Measurements from ENCODE around the gene EVPL.
"Not testable (repeated sequence)": the region's sequence is repeated elsewhere in the genome, so short reads cannot be mapped to it uniquely, and the experiment has no call there.

EVPL gene

DNA sequence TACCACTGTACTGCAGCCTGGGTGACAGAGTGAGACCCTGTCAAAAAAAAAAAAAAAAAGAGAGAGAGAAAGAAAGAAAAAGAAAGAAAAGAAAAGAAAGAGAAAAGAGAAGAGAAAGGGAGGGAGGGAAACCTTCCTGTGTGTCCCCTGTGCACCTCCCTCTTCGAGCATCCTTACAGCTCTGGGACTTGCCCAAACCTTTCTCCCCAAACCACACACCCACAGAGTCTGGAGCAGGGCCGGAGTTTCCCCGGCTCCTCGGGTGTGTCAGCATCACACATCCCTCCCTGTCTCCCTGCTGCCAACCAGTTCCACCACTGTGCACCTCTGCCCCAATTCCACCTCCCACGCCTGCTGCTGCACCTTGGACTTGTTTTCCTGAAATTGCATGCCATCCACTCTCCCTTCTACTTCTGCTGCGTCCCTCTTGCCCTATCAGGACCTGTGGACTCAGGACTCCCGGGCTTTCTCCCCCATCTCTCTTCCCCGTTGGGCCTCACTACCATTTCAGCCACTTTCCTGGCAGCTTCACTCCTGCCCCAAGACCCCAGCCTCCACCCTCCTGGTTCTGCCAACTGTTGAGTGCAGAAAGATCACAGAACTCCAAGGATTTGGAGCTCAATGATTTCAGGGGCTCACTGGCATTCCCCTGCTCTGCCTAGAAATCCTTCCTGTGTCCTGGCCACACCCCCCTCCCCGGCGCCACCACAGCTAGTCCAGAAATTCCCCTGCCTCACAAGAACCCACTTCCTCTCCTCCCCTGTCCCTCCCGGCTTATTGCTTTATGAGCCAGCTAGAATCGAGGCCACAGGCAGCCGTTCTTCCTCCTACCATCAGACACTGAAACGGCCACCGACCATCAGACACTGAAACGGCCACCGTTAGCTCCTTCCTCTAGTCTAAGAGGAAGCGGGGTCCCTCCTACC lies 30.2 kb downstream of the EVPL start:
- peak; percentile 29 for DNase-seq

DNA sequence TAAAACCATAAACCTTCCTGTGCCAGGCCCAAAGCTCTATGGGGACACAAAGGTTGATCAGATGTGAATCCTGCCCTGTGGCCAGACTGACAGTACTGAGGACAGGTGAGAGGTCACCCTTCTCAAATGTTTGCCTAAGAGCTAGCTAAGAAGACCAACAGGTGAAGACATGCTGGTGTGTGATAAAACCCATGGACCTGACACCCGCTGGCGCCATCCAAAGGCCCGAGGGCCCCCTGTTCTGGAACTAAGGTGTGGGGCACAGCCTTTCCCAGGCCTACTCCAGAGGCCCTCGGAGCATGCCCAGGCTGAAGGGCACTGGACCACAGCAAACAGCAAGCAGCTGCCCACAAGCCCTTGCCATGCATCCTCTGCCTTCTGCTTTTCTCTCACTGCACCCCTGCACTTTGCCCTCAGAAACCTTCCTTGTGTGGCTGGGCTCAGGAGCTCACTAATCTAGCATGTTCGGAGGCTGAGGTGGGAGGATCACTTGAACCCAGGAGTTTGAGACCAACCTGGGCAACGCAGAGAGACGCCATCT lies 31.7 kb downstream of the EVPL start:
- no peak for DNase-seq

DNA sequence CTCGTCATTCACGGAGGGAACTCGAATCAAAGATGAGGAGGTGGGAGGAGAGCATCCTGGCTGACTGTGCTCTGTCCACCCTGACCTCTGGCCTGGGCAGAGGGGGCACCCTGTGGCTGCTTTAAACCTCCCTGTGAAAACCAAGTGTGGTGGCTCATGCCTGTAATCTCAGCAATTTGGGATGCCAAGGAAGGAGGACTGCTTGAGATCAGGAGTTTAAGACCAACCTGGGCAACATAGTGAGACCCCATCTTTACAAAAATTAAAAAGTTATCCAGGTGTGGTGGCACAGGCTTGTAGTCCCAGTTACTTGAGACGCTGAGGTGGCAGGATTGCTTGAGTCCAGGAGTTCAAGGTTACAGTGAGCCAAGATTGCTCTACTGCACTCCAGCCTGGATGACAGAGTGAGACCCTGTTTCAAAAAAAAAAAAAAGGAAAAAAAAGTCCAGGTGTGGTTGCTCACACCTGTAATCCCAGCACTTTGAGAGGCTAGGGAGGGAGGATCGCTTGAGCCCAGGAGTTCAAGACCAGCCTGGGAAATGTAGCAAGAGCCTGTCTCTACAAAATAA lies 32.2 kb downstream of the EVPL start:
- no peak for DNase-seq

DNA sequence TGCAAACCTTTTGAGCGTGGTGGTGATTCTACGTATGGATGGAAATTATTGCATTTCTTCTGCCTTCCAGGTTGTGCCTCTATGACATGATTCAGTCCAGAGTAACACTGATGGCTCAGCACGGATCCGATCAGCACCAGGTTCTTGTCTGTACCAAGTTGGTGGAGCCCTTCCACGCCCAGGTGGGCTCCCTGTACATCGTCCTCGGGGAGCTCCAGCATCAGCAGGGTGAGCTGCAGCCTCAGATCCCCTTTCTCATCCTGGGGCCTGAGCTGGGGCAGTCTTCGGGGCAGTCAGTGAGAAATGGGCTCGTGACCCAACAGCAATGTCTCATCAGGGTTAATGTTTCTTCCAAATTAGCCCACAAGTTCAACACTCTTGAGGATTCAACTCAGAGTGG lies 35.7 kb downstream of the EVPL start:
- no peak for DNase-seq

DNA sequence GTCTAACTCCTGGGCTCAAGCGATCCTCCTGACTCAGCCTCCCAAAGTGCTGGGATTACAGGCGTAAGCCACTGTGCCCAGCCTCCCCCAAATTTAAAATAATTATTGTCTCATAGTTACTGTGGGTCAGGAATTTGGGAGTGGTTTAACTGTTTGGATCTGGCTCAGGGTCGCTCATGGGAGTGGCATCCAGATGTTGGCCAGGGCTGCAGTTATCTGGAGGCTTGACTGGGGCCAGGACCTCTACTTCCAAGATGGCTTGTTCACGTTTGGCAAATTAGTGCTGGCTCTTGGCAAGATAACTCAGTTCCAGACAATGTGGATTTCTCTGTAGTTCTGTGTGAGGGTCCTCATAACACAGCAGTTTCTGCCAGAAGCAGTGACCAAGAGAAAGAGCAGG lies 40.1 kb downstream of the EVPL start:
- no peak for DNase-seq

DNA sequence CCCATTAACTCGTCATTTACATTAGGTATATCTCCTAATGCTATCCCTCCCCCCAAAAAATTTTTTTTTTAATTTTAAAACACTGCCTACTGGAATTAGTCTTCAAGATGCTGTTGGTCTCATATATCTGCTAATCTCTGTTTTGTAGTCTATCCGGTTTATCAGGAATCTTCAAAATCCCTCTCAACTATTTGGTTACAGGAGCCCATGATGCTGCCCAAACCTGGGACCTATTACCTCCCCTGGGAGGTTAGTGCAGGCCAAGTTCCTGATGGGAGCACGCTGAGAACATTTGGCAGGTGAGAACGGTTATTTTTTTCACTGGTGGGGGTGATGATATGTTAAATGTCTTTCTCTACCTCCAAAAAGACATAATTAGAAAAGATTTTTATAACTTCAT lies 41.1 kb downstream of the EVPL start:
- DNase-seq = no peak

DNA sequence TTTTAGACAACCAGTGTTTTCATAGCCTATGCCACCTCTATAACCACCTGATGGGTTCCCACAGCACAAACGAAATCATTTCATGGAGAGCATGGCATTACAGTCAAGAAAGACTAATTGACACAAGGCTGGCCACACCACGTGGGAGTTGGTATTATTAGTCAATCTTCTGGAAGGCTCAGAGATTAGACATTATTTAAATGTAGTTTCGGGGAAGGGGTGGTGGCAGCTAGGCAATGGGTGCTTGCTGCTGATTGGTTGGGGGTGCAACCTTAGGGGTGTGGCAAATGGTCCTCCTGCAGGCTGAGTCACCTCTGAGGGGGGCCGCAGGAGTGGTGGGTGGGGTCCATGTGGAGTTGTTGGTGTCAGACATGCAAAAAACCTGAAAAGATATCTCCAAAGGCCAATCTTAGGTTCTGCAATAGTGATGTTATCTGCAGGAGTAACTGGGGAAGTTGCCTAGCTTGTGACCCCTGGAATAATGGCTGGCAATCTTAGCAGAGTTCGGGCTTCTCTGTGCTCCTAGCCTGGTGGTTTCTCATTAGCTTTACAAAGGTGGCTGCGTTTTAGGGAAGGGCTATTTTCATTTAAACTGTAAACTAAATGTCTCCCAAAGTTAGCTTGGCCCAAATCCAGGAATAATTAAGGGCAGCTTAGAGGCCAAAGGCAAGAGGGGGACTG lies 43.5 kb downstream of the EVPL start:
- no peak for DNase-seq

DNA sequence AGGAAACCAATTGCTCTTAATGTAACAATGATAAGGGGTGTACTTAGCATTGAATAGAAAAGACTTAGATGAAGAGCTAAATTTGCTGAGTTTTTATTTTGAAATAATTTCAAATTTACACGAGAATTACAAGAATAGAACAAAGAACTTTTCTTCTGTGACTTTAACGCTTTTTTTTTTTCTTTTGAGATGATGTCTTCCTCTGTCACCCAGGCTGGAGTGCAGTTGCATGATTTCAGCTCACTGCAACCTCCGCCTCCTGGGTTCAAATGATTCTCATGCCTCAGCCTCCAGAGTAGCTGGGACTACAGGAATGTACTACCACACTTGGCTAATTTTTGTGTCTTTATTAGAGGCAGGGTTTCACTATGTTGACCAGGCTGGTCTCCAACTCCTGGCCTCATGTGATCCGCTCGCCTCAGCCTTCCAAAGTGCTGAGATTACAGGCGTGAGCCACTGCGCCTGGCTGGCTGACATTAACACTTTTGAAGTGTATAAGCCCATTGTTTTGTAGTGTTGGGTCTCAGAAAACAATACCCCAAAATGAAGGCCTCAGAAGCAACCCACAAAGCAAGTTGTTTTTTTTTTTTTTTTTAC lies 46.0 kb downstream of the EVPL start:
- no peak for DNase-seq

DNA sequence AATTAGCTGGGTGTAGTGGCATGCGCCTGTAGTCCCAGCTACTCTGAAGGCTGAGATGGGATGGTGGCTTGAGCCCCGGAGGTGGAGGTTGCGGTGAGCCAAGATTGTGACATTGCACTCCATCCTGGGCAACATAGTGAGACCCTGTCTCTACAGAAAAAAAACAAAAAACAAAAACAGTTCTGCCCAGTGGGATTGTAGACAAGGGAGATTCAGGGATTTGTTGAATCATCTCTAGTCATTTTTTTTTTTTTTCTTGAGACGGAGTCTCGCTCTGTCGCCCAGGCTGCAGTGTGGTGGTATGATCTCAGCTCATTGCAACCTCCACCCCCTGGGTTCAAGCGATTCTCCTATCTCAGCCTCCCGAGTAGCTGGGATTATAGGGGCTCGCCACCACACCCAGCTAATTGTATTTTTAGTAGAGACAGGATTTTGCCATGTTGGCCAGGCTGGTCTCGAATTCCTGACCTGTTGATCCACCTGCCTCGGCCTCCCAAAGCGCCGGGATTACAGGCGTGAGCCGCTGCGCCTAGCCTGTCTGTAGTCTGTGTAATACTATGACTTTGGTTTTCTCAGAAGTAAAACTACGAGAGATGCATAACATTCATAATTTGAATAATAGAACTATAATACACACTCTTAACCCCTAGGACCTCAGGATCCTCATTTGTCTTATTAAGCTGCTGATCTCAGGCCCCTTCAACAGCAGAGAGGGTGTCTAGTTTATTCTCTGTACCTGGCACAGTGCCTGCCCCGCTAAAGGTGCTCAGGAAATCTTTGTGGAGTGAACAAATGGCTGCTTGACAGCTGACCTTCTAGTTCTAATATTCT lies 46.7 kb downstream of the EVPL start:
- no peak for DNase-seq

DNA sequence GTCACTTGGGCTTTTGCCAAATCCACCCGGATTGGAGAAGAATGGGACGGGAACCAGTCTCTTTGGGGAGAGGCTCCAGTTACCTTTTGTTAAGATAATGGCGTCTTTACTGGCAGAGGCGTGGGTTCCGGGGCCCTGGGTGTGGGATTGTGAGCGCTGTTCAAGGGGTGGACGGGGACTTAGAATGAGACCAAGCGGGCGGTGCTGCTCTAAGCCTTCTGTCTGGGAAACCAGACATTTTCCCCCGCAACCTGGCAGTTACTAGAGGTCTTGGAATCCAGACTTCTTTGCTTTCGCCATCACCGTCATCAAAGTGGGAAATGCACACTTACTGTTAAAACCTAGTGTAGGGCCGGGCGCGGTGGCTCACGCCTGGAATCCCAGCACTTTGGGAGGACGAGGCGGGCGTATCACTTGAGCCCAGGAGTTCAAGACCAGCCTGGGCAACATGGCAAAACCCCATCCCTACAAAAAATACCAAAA lies 47.4 kb downstream of the EVPL start:
- no peak for DNase-seq

DNA sequence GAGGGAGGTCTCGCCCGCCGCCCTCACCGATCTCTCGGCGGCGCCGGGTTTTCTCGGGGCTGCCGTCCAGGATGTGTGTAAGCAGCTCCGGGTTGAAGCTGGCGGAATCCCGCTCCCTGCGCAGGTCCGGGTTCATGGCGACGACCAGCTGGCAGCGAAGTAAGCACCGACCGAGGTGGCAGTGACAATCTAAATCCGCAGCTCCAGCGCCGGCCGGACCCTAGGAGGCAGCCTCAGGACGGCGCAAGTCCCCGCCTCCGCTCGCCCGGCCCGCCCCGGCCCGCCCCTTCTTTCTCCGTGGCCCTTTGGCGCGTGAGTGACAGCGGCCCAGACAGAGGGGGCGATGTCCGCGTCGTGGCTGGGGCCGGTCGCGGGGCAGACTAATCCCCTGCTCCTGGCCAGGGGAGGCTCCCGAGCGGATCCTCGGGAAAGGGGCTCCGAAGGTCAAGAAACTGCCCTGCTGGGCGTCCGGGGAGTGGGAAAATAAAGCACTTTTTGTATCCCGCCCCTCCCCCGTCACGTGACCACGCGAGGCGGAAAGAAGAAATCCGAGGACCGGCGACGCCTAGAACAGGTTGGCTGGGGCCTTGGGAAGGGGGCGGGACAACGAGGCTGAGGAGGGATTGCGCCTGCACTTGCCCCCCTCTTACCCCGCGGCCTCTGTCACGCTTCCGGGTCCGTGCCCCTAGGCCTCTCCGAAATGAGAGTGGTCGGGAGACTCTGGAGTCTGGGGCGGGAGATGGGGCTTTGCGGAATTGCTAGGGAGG lies 48.0 kb downstream of the EVPL start, which contains the start of the genes ACOX1 and TEN1:
ACOX1 (minus strand) TSS at position 229 of the 767 bp plus-strand sequence; CDS start at position 136, 93 bp downstream.
TEN1 (plus strand) TSS at position 303 of the 767 bp plus-strand sequence. CDS start 6,953 bp downstream, outside the sequence.
- peak; percentile 94 for DNase-seq

DNA sequence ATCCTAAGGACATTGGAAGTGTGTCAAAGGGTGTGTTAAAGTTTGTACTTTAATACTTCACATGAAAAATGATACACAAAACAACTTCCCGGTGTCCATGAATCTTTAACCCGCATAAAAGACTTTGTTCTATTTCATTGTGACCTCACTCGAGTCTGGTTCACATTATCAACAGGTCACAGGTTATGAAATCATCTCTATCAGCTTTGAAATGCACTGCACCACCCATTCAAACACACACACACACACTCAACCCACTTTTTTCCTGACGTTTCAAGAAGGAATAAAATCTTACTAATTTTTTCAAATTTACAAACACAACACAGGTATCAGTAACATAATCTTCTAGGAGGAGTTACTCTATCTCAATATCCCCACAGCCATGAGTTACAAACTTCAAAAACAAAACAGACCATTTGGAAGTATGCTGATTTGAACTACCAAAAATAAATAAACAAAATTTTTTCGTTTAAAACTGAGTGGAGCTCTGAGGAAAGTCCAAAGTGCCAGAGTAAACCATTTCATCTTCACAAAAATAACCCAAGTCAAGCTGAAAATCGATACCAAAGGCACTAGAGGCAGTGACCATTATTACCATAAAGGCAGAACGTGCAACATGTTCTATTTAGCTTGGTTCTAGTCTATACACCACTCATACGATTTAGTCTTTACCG lies 50.8 kb downstream of the EVPL start:
- DNase-seq = no peak

DNA sequence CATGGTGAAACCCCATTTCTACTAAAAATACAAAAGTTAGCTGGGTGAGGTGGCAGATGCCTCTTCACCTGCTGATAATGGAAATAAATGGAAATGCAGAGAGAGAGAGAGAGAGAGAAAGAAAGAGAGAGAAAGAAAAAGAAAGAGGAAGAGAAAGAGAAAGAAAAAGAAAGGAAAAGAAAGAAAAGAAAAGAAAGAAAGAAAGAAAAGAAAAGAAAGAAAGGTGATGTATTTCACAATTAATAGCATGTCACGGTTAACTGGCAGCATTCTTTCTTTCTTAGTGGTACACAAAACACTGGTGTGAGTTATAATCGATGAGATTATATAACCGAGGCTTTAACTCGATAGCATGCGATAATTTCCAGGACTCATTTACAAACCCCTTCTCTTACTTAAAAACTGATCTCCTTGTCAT lies 51.3 kb downstream of the EVPL start:
- no peak for DNase-seq

DNA sequence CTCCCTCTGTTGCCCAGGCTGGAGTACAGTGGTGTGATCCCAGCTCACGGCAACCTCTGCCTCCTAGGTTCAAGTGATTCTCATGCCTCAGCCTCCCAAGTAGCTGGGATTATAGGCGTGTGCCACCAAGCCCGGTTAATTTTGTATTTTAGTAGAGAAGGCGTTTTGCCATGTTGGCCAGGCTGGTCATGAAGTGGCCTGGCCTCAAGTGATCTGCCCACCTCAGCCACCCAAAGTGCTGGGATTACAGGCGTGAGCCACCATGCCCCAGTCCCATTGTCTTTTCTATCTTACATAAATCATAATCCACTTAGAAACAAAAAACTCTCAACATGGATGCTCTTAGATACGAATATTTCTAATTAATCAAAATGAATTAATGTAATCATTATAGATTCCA lies 51.9 kb downstream of the EVPL start:
- not testable (repeated sequence) for DNase-seq

DNA sequence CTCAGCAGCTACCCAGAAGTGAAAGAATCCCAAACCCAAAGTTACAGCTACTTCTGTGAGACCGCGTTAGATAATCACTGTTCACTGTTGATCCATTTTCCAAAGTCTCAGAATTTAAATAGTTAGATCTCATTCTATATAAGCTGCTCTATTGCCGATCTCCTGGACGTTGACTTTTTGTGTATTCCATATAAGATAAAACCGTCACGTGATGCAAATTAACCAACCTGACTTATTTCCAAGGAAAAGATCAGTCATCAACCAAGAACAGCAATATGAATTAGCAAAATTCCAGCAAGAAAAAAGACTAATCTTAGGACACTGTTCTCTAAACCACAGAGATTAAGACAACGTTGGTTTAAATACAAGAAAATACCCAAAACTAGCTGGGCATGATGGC lies 56.5 kb downstream of the EVPL start:
- DNase-seq = no peak

DNA sequence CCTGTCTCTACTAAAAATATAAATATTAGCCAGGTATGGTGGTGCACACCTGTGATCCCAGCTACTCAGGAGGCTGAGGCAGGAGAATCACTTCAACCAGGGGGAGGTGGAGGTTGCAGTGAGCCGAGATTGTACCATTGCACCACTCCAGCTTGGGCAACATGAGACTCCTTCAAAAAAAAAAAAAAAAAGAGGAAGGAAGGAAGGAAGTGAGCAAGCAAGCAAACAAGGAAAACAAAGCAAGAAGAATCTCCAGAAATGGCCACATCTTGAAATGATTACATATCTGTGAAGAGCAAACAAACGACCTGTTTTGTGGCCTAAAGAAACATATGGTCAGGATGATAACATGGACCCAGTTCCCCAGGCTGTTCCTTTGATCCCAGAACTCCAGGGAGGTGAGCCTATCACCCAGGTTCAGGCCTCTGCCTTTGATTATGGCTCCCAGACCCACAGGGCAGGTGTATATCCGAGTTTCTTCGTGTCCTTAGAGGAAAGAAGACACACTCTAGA lies 57.0 kb downstream of the EVPL start:
- no peak for DNase-seq

DNA sequence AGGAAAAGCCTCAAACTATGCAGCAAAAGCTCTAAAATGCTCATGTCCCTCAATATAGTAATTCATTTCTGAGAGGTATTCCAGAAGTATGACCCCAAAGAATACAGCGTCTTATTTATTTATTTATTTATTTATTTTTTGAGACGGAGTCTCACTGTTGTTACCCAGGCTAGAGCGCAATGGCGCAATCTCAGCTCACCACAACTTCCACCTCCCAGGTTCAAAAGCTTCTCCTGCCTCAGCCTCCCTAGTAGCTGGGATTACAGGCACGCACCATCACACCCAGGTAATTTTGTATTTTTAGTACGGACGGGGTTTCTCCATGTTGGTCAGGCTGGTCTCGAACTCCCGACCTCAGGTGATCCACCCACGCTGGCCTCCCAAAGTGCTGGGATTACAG lies 58.1 kb downstream of the EVPL start:
- not testable (repeated sequence) for DNase-seq

DNA sequence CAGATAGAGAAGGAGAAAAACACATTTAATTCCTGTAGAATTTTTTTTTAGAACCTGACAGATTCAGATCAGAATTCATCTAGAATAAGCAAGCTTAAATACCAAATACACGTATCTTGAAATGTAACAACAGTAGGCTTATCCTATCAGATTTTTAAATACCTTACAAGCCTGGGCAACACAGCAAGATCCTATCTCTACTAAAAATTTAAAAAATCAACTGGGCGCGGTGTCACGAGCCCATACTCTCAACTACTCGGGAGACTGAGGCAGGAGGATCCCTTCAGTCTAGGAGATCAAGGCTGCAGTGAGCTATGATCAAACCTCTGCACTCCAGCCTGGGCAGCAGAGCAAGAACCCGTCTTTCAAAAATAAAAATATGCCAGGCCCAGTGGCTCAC lies 61.6 kb downstream of the EVPL start:
- no peak for DNase-seq

DNA sequence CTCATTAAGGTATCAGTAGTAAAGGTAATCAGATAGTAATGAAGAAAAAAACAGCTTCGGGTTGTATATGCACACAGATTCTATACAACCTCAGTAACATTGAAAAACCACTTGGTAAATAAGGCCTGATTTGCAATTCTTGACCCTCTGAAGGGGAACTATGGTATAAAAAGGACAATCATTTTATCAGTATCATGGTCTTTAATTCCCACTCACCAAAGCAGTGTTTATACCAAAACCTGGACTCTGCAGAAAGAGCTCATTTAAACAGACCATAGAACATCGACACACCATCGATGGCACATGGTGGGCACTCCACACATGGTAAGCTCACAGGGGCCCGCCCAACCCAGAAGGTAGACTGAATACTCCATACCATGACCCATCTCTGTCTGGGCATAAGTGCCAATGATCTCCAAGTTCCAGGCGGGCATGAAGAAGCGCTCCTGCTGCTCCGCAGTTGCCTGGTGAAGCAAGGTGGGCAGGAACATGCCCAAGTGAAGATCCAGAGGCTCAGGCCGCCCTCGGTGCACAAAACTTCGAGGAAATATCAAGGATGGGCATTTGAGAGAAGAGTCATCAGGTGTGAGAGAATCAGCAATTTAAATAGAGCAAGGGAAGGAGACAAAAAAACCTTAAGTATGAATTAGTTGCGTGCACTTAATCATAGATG lies 67.1 kb downstream of the EVPL start:
- no peak for DNase-seq
